Lower leg skin (tissue), 3 donors: ENCODE data around the gene GATA5.

ENCODE experiments used
- POLR2A ChIP-seq, 2 donors: fragments of 450-650 bp; IDR thresholded peaks; one replicate each; pipeline ENCODE4 v1.6.1; 2016 to 2017; ENCODE audit warnings: antibody characterized with exemption in 2 of 2, mild to moderate bottlenecking in 1 of 2, moderate library complexity in 1 of 2
- TF ChIP-seq, protein P1 (sequence below), 3 donors: fragments of 450-650 bp; IDR thresholded peaks; one replicate each; pipeline ENCODE4 v1.5.1; 2016; ENCODE audit warnings: antibody characterized with exemption in 3 of 3, mild to moderate bottlenecking in 3 of 3, moderate library complexity in 2 of 3

DNA sequence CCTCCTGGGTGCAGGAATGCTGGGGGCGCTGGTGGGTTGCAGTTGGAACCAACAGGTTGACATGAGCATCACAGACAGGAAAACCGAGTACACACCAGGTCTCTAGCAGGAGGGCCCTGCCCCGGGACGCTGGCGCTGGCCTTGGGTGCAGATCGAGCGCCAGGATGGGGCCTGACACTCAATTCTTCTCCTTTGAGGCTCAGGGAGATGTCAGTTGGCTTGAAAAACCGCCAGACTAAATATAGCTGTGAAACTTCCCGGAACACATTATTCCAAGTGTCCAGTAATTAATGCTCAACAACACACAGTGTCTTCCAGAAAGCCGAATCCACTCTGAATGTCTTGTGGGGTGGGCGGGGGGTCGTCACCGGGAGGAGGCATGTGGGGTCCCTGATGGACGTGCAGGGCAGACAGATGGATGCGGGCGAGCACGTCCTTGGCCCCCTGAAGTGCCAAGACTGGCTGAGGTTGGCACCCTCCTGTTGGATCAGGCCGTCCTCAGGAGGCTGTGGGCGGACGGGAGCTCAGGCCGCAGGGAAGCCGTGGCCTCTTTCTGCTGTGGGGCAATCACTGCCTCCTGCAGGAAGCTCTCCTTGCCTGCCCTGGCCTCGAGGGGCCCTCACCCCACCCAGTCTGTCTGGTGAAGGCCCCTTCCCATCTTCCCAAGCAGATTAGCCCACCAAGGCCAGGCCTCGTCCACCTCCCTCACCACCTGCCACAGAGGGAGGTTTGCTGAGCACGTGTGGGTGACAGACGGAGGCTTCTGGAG, 19.4 kb upstream of the GATA5 start:
- TF ChIP-seq, protein P1, sequence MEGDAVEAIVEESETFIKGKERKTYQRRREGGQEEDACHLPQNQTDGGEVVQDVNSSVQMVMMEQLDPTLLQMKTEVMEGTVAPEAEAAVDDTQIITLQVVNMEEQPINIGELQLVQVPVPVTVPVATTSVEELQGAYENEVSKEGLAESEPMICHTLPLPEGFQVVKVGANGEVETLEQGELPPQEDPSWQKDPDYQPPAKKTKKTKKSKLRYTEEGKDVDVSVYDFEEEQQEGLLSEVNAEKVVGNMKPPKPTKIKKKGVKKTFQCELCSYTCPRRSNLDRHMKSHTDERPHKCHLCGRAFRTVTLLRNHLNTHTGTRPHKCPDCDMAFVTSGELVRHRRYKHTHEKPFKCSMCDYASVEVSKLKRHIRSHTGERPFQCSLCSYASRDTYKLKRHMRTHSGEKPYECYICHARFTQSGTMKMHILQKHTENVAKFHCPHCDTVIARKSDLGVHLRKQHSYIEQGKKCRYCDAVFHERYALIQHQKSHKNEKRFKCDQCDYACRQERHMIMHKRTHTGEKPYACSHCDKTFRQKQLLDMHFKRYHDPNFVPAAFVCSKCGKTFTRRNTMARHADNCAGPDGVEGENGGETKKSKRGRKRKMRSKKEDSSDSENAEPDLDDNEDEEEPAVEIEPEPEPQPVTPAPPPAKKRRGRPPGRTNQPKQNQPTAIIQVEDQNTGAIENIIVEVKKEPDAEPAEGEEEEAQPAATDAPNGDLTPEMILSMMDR (IDR thresholded peaks at IDR 0.05): no peak
- TF ChIP-seq POLR2A (IDR thresholded peaks at IDR 0.05): no peak
